Calu3 (cell line): Measurements from ENCODE around the gene UGGT2. TPM values are rescaled to one million over a fixed set of nuclear protein-coding genes. Genes with fewer than 3 reads are reported as not detected.
"Not testable (repeated sequence)": the region's sequence is repeated elsewhere in the genome, so short reads cannot be mapped to it uniquely, and the experiment has no call there.

Experiments used
- BruUV-seq: library from RNA; stranded (reverse); fragments of 400-500 nt; replicated peaks from 2 replicates; lab custom pipeline; 2021; lab: Mats Ljungman, UMichigan
- CTCF ChIA-PET: fragments of 300-600 bp; sonication (Branson Sonifier 250); formaldehyde crosslinking; loops from one replicate; lab custom pipeline; 2022; ENCODE audit warnings: antibody characterized with exemption; lab: Charles Lee
- DNase-seq: peaks from one replicate; pipeline ENCODE4 v3.0.0; 2022
- H3K27ac Mint-ChIP-seq: one replicate; pipeline ENCODE4 v1.8.0; 2022; ENCODE audit warnings: mixed read lengths; ENCODE audit not compliant: unreplicated experiment
- H3K27me3 Mint-ChIP-seq: one replicate; pipeline ENCODE4 v1.8.0; 2022; ENCODE audit warnings: mixed read lengths; ENCODE audit not compliant: unreplicated experiment
- H3K36me3 Mint-ChIP-seq: one replicate; pipeline ENCODE4 v1.8.0; 2022; ENCODE audit warnings: mild to moderate bottlenecking, moderate library complexity, mixed read lengths; ENCODE audit not compliant: insufficient read depth, unreplicated experiment
- H3K4me1 Mint-ChIP-seq: one replicate; pipeline ENCODE4 v1.8.0; 2022; ENCODE audit warnings: mild to moderate bottlenecking, low read depth, mixed read lengths; ENCODE audit not compliant: unreplicated experiment
- H3K4me3 Mint-ChIP-seq: one replicate; pipeline ENCODE4 v1.8.0; 2022; ENCODE audit warnings: mild to moderate bottlenecking, low read depth, moderate library complexity, mixed read lengths; ENCODE audit not compliant: unreplicated experiment
- H3K9me3 Mint-ChIP-seq: one replicate; pipeline ENCODE4 v1.8.0; 2022; ENCODE audit warnings: low read depth, mixed read lengths; ENCODE audit not compliant: unreplicated experiment
- CTCF ChIP-seq: fragments of 200-600 bp; IDR thresholded peaks from one replicate; pipeline ENCODE4 v1.8.0; 2022; ENCODE audit warnings: antibody characterized with exemption; ENCODE audit not compliant: unreplicated experiment
- intact Hi-C: fragments of 100-400 bp; cut with micrococcal nuclease; formaldehyde crosslinking; loops from one replicate; pipeline ENCODE4 v1.10.0; 2022; ENCODE audit not compliant: unreplicated experiment
- total RNA-seq: library from RNA; stranded (reverse); gene quantifications from 2 replicates; pipeline ENCODE4 v1.2.3, GENCODE V29; 2022

Gene UGGT2
- total RNA-seq, 1 experiment from 2014 or later = 12.1 TPM

- Mint-ChIP-seq H3K36me3 (no peaks in the 10 kb centered on the region), H3K9me3 (no peaks in the 10 kb centered on the region), H3K27ac (no peak overlapping the region), H3K4me1 (no peaks in the 10 kb centered on the region), H3K4me3 (no peak overlapping the region), H3K27me3 (no peaks in the 10 kb centered on the region)
- CTCF ChIA-PET = no interaction called here
- DNase-seq = no peak
- no TSS peak for BruUV-seq
- TF ChIP-seq CTCF = no peak
- intact Hi-C loops = no loop called here
These were observed 272.2 kb downstream of the UGGT2 start for GRCh38 chr13:95781016-95781415.

- no peak for TF ChIP-seq CTCF
- Mint-ChIP-seq H3K27ac (no peak overlapping the region), H3K36me3 (no peaks in the 10 kb centered on the region), H3K4me1 (no peaks in the 10 kb centered on the region), H3K9me3 (no peaks in the 10 kb centered on the region), H3K27me3 (no peaks in the 10 kb centered on the region), H3K4me3 (no peak overlapping the region)
- intact Hi-C loops = no loop called here
- BruUV-seq = no TSS peak
- CTCF ChIA-PET = no interaction called here
- no peak for DNase-seq
These were observed 273.7 kb downstream of the UGGT2 start for GRCh38 chr13:95779522-95779921.

- H3K27ac Mint-ChIP-seq = no peak overlapping the region
- H3K9me3 Mint-ChIP-seq = no peaks in the 10 kb centered on the region
- no peaks in the 10 kb centered on the region for H3K36me3 Mint-ChIP-seq
- no peak overlapping the region for H3K4me3 Mint-ChIP-seq
- no peaks in the 10 kb centered on the region for H3K27me3 Mint-ChIP-seq
- no TSS peak for BruUV-seq
- CTCF ChIA-PET = interaction anchor here (0.6 kb wide), 1 partner anchor 1997 kb away, joined by 3 read pairs; no protein-coding TSS in a partner anchor
- intact Hi-C loops = no loop called here
- no peaks in the 10 kb centered on the region for H3K4me1 Mint-ChIP-seq
- TF ChIP-seq CTCF = no peak
- no peak for DNase-seq
These were observed 281.3 kb downstream of the UGGT2 start for GRCh38 chr13:95771905-95772304.

GRCh38 chr13:95763601-95764000, 289.6 kb downstream of the UGGT2 start:
- no peak overlapping the region for H3K27ac Mint-ChIP-seq
- no TSS peak for BruUV-seq
- intact Hi-C loops = no loop called here
- no peaks in the 10 kb centered on the region for H3K9me3 Mint-ChIP-seq
- CTCF ChIA-PET = no interaction called here
- no peak overlapping the region for H3K4me3 Mint-ChIP-seq
- no peak for DNase-seq
- no peaks in the 10 kb centered on the region for H3K4me1 Mint-ChIP-seq
- no peak for TF ChIP-seq CTCF
- H3K36me3 Mint-ChIP-seq = no peaks in the 10 kb centered on the region
- H3K27me3 Mint-ChIP-seq = no peaks in the 10 kb centered on the region

- H3K36me3 Mint-ChIP-seq, BruUV-seq, DNase-seq, CTCF ChIA-PET, H3K4me1 Mint-ChIP-seq, intact Hi-C loops, H3K9me3 Mint-ChIP-seq, H3K27ac Mint-ChIP-seq, H3K27me3 Mint-ChIP-seq, H3K4me3 Mint-ChIP-seq: not testable (repeated sequence)
These were observed 290.6 kb downstream of the UGGT2 start for GRCh38 chr13:95762626-95763025.
